Measurements from ENCODE around the gene ZNF567.
"Not testable (repeated sequence)": the region's sequence is repeated elsewhere in the genome, so short reads cannot be mapped to it uniquely, and the experiment has no call there.

Gene ZNF567

DNA sequence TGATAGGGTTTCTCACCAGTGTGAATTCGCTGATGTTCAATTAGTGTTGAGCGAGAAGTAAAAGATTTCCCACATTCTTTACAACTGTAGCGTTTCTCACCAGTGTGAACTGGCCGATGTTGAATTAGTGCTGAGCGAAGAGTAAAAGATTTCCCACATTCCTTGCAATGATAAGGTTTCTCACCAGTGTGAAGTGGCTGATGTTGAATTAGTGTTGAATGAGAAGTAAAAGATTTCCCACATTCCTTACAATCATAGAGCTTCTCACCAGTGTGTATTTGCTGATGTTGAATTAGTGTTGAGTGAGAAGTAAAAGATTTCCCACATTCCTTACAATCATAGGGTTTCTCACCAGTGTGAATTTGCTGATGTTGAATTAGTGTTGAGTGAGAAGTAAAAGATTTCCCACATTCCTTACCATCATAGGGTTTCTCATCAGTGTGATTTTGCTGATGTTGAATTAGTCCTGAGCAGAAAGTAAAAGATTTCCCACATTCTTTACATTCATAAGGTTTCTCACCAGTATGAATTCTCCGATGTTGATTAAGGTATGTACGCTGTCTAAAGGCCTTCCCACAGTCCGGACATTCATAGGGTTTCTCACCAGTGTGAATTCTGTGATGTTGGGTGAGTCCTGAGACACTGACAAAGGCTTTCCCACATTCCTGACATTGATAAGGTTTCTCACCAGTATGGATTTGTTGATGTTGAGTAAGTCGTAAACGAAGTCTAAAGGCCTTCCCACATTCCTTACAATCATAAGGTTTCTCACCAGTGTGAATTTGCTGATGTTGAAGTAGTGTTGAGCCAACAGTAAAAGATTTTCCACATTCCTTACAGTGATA lies 61.2 kb downstream of the ZNF567 start:
- no peak overlapping the region for H2AFZ ChIP-seq (ENCODE audit: low read length)
- H3K9me3 ChIP-seq (replicated peaks; ENCODE audit: insufficient read depth, low read length) = no peaks in the 10 kb centered on the region
- H3K9ac ChIP-seq (ENCODE audit: low read length) = no peak overlapping the region
- no peaks in the 10 kb centered on the region for H3K4me1 ChIP-seq (ENCODE audit: low read length)
- H3K9me2 ChIP-seq (replicated peaks; ENCODE audit: insufficient read depth, low read length) = no peaks in the 10 kb centered on the region
- H3K79me2 ChIP-seq (ENCODE audit: low read length) = no peaks in the 10 kb centered on the region
- DNase-seq = no peak
- H3K4me3 ChIP-seq (ENCODE audit: low read length) = no peak overlapping the region
- no peak overlapping the region for H3K27ac ChIP-seq (ENCODE audit: low read length)
- H4K20me1 ChIP-seq (ENCODE audit: insufficient read depth, low read length) = no peaks in the 10 kb centered on the region
- no peaks in the 10 kb centered on the region for H3K36me3 ChIP-seq (replicated peaks; ENCODE audit: insufficient read depth, low read length)
- no peaks in the 10 kb centered on the region for H3K27me3 ChIP-seq (replicated peaks; ENCODE audit: insufficient read depth, low read length)
- no peaks in the 10 kb centered on the region for H3F3A ChIP-seq (ENCODE audit: insufficient read depth, low read length)
- TF ChIP-seq EZH2 (optimal IDR thresholded peaks at IDR 0.05; ENCODE audit: low read depth, low read length) (no peak), EZH2phosphoT487 (IDR thresholded peaks at IDR 0.05; ENCODE audit: low read length) (no peak), CTCF (IDR thresholded peaks at IDR 0.05; ENCODE audit: low read length) (no peak)
- no peak overlapping the region for H3K4me2 ChIP-seq (ENCODE audit: low read depth, low read length)

GRCh38 chr19:36749613-36750012 lies 62.2 kb downstream of the ZNF567 start:
- H3K4me1 ChIP-seq (ENCODE audit: low read length); H3K9me3 ChIP-seq (replicated peaks; ENCODE audit: insufficient read depth, low read length); H3K27me3 ChIP-seq (replicated peaks; ENCODE audit: insufficient read depth, low read length); H4K20me1 ChIP-seq (ENCODE audit: insufficient read depth, low read length); H3K27ac ChIP-seq (ENCODE audit: low read length); H3K36me3 ChIP-seq (replicated peaks; ENCODE audit: insufficient read depth, low read length); H3F3A ChIP-seq (ENCODE audit: insufficient read depth, low read length); H2AFZ ChIP-seq (ENCODE audit: low read length); H3K4me2 ChIP-seq (ENCODE audit: low read depth, low read length); DNase-seq; H3K9ac ChIP-seq (ENCODE audit: low read length); H3K4me3 ChIP-seq (ENCODE audit: low read length); H3K79me2 ChIP-seq (ENCODE audit: low read length); H3K9me2 ChIP-seq (replicated peaks; ENCODE audit: insufficient read depth, low read length): not testable (repeated sequence)

GRCh38 chr19:36750066-36750691 lies 62.8 kb downstream of the ZNF567 start:
- Histone ChIP-seq H3K27me3 (replicated peaks; ENCODE audit: insufficient read depth, low read length) (no peaks in the 10 kb centered on the region), H3K9me3 (replicated peaks; ENCODE audit: insufficient read depth, low read length) (no peaks in the 10 kb centered on the region), H3K79me2 (ENCODE audit: low read length) (no peaks in the 10 kb centered on the region), H3F3A (ENCODE audit: insufficient read depth, low read length) (no peaks in the 10 kb centered on the region), H2AFZ (ENCODE audit: low read length) (no peak overlapping the region), H4K20me1 (ENCODE audit: insufficient read depth, low read length) (no peaks in the 10 kb centered on the region), H3K36me3 (replicated peaks; ENCODE audit: insufficient read depth, low read length) (no peaks in the 10 kb centered on the region), H3K4me2 (ENCODE audit: low read depth, low read length) (no peak overlapping the region), H3K27ac (ENCODE audit: low read length) (no peak overlapping the region), H3K4me1 (ENCODE audit: low read length) (no peaks in the 10 kb centered on the region), H3K9me2 (replicated peaks; ENCODE audit: insufficient read depth, low read length) (no peaks in the 10 kb centered on the region), H3K9ac (ENCODE audit: low read length) (no peak overlapping the region), H3K4me3 (ENCODE audit: low read length) (no peak overlapping the region)
- TF ChIP-seq CTCF (IDR thresholded peaks at IDR 0.05; ENCODE audit: low read length) (no peak), EZH2phosphoT487 (IDR thresholded peaks at IDR 0.05; ENCODE audit: low read length) (no peak), EZH2 (optimal IDR thresholded peaks at IDR 0.05; ENCODE audit: low read depth, low read length) (no peak)
- no peak for DNase-seq
